ENCODE results near the gene ARL17B. TPM values are rescaled to one million over a fixed set of nuclear protein-coding genes. Genes with fewer than 3 reads are reported as not detected.
"Not testable (repeated sequence)": the region's sequence is repeated elsewhere in the genome, so short reads cannot be mapped to it uniquely, and the experiment has no call there.

Gene ARL17B
- total and polyA plus RNA-seq, 2 of the 8 experiments (the other 6 are each of a cell fraction or from before 2014, with no cell fraction given): 5.4 to 21.6 TPM

DNA sequence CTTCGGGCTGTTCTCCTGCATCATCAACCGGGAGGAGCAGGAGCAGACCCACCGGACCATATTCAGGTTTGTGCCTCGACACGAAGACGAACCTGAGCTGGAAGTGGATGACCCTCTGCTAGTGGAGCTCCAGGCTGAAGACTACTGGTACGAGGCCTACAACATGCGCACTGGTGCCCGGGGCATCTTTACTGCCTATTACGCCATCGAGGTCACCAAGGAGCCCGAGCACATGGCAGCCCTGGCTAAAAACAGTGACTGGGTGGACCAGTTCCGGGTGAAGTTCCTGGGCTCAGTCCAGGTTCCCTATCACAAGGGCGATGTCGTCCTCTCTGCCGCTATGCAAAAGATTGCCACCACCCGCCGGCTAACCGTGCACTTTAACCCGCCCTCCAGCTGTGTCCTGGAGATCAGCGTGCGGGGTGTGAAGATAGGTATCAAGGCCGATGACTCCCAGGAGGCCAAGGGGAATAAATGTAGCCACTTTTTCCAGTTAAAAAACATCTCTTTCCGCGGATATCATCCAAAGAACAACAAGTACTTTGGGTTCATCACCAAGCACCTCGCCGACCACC, 117.1 kb downstream of the ARL17B start:
- H3K4ac ChIP-seq (replicated peaks; ENCODE audit: insufficient read length, low read depth, low read length); CTCF ChIA-PET (ENCODE audit: partially characterized antibody); H4K20me1 ChIP-seq (replicated peaks in 1 of 2; ENCODE audit: control insufficient read depth in 1 of 2, insufficient read depth in 2 of 2, low read length in 2 of 2); H4K91ac ChIP-seq (replicated peaks; ENCODE audit: insufficient read length, low read length); H2AFZ ChIP-seq (ENCODE audit: low read length); H2BK120ac ChIP-seq (replicated peaks; ENCODE audit: low read depth, low read length); H2BK20ac ChIP-seq (ENCODE audit: low read length); H3K36me3 ChIP-seq (ENCODE audit: control insufficient read depth in 2 of 4, insufficient read depth in 4 of 4, low read length in 3 of 4); H3K4me2 ChIP-seq (ENCODE audit: insufficient read depth in 1 of 2, low read depth in 2 of 2, low read length in 2 of 2); H2BK12ac ChIP-seq (ENCODE audit: low read depth, low read length); POLR2A ChIA-PET (ENCODE audit: partially characterized antibody); H3K14ac ChIP-seq (ENCODE audit: insufficient read length); H3K4me1 ChIP-seq (replicated peaks in 1 of 4; ENCODE audit: control insufficient read depth in 3 of 4, insufficient read depth in 4 of 4, low read length in 3 of 4); H4K8ac ChIP-seq (ENCODE audit: extremely low read depth, insufficient read depth, low read length); H3K79me1 ChIP-seq (ENCODE audit: low read depth, low read length); FAIRE-seq; H3K27ac ChIP-seq (ENCODE audit: low read depth, low read length); H3K79me2 ChIP-seq (ENCODE audit: control insufficient read depth in 1 of 2, insufficient read depth in 2 of 2, low read length in 2 of 2); H2BK15ac ChIP-seq (ENCODE audit: low read length); H3K4me3 ChIP-seq (ENCODE audit: extremely low read depth in 1 of 4, insufficient read depth in 2 of 4, low read depth in 3 of 4, low read length in 4 of 4); H3K9ac ChIP-seq (replicated peaks in 1 of 4; ENCODE audit: extremely low read depth in 1 of 4, low read depth in 3 of 4, low read length in 3 of 4); H2BK5ac ChIP-seq (ENCODE audit: low read depth, low read length); H3K23ac ChIP-seq (ENCODE audit: insufficient read length); H3K27me3 ChIP-seq (replicated peaks in 1 of 4; ENCODE audit: control insufficient read depth in 3 of 4, extremely low read depth in 1 of 4, insufficient read depth in 3 of 4, low read length in 3 of 4); H3K23me2 ChIP-seq (ENCODE audit: low read depth, low read length); H2AK5ac ChIP-seq (ENCODE audit: low read depth, low read length); H3K9me3 ChIP-seq (ENCODE audit: insufficient read depth in 2 of 2, low read depth in 1 of 2, low read length in 1 of 2); H4K5ac ChIP-seq (ENCODE audit: insufficient read length, low read depth, low read length); H3K56ac ChIP-seq (replicated peaks; ENCODE audit: insufficient read length, low read depth, low read length); H3K18ac ChIP-seq (ENCODE audit: extremely low read depth, low read length): not testable (repeated sequence)
- 90% methylated on average over 6 of the region's 27 CpGs; no CpG with 5 or more reads in 1 of the 2 experiments for WGBS, 2 experiments (ENCODE audit: extremely low coverage in 1 of 2, insufficient coverage in 1 of 2, insufficient read length in 1 of 2, insufficient replicate concordance in 2 of 2, low coverage in 1 of 2, low lambda C conversion rate in 2 of 2, missing lambda C conversion rate in 1 of 2)
- peak in 1 of 2 experiments; percentile 41 for DNase-seq (ENCODE audit: low read depth in 1 of 2, low spot score in 2 of 2)

DNA sequence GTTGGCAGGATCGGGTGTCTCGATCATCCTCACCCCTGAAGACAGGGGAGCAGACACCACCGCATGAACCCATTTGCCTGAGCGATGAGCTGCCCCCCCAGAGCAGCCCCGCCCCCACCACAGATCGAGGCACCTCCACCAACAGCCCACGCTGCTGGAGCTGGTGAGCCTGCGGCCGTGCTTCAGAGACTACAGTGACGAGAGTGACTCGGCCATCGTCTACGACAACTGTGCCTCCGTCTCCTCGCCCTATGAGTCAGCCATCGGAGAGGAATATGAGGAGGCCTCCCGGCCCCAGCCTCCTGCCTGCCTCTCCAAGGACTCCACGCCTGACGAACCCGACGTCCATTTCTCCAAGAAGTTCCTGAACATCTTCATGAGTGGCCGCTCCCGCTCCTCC, 117.6 kb downstream of the ARL17B start:
- H3K23ac ChIP-seq (ENCODE audit: insufficient read length); H3K9ac ChIP-seq (replicated peaks in 1 of 4; ENCODE audit: extremely low read depth in 1 of 4, low read depth in 3 of 4, low read length in 3 of 4); H2AK5ac ChIP-seq (ENCODE audit: low read depth, low read length); H3K27ac ChIP-seq (ENCODE audit: low read depth, low read length); H2BK15ac ChIP-seq (ENCODE audit: low read length); H3K36me3 ChIP-seq (ENCODE audit: control insufficient read depth in 2 of 4, insufficient read depth in 4 of 4, low read length in 3 of 4); H3K9me3 ChIP-seq (ENCODE audit: insufficient read depth in 2 of 2, low read depth in 1 of 2, low read length in 1 of 2); H3K4me2 ChIP-seq (ENCODE audit: insufficient read depth in 1 of 2, low read depth in 2 of 2, low read length in 2 of 2); CTCF ChIA-PET (ENCODE audit: partially characterized antibody); H4K91ac ChIP-seq (replicated peaks; ENCODE audit: insufficient read length, low read length); H3K14ac ChIP-seq (ENCODE audit: insufficient read length); H2BK20ac ChIP-seq (ENCODE audit: low read length); H2BK5ac ChIP-seq (ENCODE audit: low read depth, low read length); H4K20me1 ChIP-seq (replicated peaks in 1 of 2; ENCODE audit: control insufficient read depth in 1 of 2, insufficient read depth in 2 of 2, low read length in 2 of 2); H3K23me2 ChIP-seq (ENCODE audit: low read depth, low read length); H2AFZ ChIP-seq (ENCODE audit: low read length); H3K4ac ChIP-seq (replicated peaks; ENCODE audit: insufficient read length, low read depth, low read length); H3K18ac ChIP-seq (ENCODE audit: extremely low read depth, low read length); H4K5ac ChIP-seq (ENCODE audit: insufficient read length, low read depth, low read length); FAIRE-seq; H3K4me3 ChIP-seq (ENCODE audit: extremely low read depth in 1 of 4, insufficient read depth in 2 of 4, low read depth in 3 of 4, low read length in 4 of 4); H3K27me3 ChIP-seq (replicated peaks in 1 of 4; ENCODE audit: control insufficient read depth in 3 of 4, extremely low read depth in 1 of 4, insufficient read depth in 3 of 4, low read length in 3 of 4); H3K79me1 ChIP-seq (ENCODE audit: low read depth, low read length); H3K4me1 ChIP-seq (replicated peaks in 1 of 4; ENCODE audit: control insufficient read depth in 3 of 4, insufficient read depth in 4 of 4, low read length in 3 of 4); H2BK12ac ChIP-seq (ENCODE audit: low read depth, low read length); POLR2A ChIA-PET (ENCODE audit: partially characterized antibody); H3K56ac ChIP-seq (replicated peaks; ENCODE audit: insufficient read length, low read depth, low read length); H2BK120ac ChIP-seq (replicated peaks; ENCODE audit: low read depth, low read length); H3K79me2 ChIP-seq (ENCODE audit: control insufficient read depth in 1 of 2, insufficient read depth in 2 of 2, low read length in 2 of 2): not testable (repeated sequence)
- peak overlapping the region; percentile 14; the same call in 1 of the 2 replicates for H4K8ac ChIP-seq (ENCODE audit: extremely low read depth, insufficient read depth, low read length)
- WGBS, 2 experiments (ENCODE audit: extremely low coverage in 1 of 2, insufficient coverage in 1 of 2, insufficient read length in 1 of 2, insufficient replicate concordance in 2 of 2, low coverage in 1 of 2, low lambda C conversion rate in 2 of 2, missing lambda C conversion rate in 1 of 2): 92% methylated on average over 10 of the region's 23 CpGs; no CpG with 5 or more reads in 1 of the 2 experiments
- peak in 1 of 2 experiments; percentile 53 for DNase-seq (ENCODE audit: low read depth in 1 of 2, low spot score in 2 of 2)
